OCI-LY1 (cell line): ENCODE results near the gene GABRG3.

Experiments
- H2AFZ ChIP-seq: fragments of 200-600 bp; sonication (generic), shearing (Covaris generic); 2 replicates; pipeline ENCODE4 v1.6.0; 2014; ENCODE audit warnings: antibody characterized with exemption, mild to moderate bottlenecking, low read length
- H3F3A ChIP-seq: fragments of 200-600 bp; sonication (generic), shearing (Covaris generic); 2 replicates; pipeline ENCODE4 v1.6.0; 2014; ENCODE audit warnings: mild to moderate bottlenecking, antibody characterized with exemption, low read length, moderate library complexity; ENCODE audit not compliant: insufficient read depth
- H3K27ac ChIP-seq: fragments of 200-600 bp; sonication (generic); 2 replicates; pipeline ENCODE4 v1.5.1; 2014; ENCODE audit warnings: low read length, mixed run types, mild to moderate bottlenecking, low read depth; ENCODE audit not compliant: poor library complexity, severe bottlenecking
- H3K27me3 ChIP-seq: fragments of 200-600 bp; sonication (generic); 2 replicates; pipeline ENCODE4 v1.6.0; 2014; ENCODE audit warnings: antibody characterized with exemption, mild to moderate bottlenecking, low read length, moderate library complexity; ENCODE audit not compliant: insufficient read depth
- H3K36me3 ChIP-seq: fragments of 200-600 bp; sonication (generic); 2 replicates; pipeline ENCODE4 v1.6.1; 2014; ENCODE audit warnings: mild to moderate bottlenecking, antibody characterized with exemption, low read length, moderate library complexity, mixed read lengths; ENCODE audit not compliant: insufficient read depth
- H3K4me1 ChIP-seq: fragments of 200-600 bp; sonication (generic); 2 replicates; pipeline ENCODE4 v1.5.1; 2014; ENCODE audit warnings: mild to moderate bottlenecking, low read length, moderate library complexity; ENCODE audit not compliant: insufficient read depth, severe bottlenecking
- H3K4me2 ChIP-seq: fragments of 200-600 bp; sonication (generic), shearing (Covaris generic); 2 replicates; pipeline ENCODE4 v1.6.1; 2014; ENCODE audit warnings: low read length
- H3K4me3 ChIP-seq: fragments of 200-600 bp; sonication (generic); 2 replicates; pipeline ENCODE4 v1.5.1; 2014; ENCODE audit warnings: low read length, low read depth, mild to moderate bottlenecking, mixed read lengths; ENCODE audit not compliant: poor library complexity, severe bottlenecking
- H3K79me2 ChIP-seq: fragments of 200-600 bp; shearing (Covaris generic); 2 replicates; pipeline ENCODE4 v1.6.1; 2016; ENCODE audit warnings: mixed run types, low read length, mixed read lengths; ENCODE audit not compliant: insufficient read depth
- H3K9ac ChIP-seq: fragments of 200-600 bp; sonication (generic), shearing (Covaris generic); 2 replicates; pipeline ENCODE4 v1.6.1; 2014; ENCODE audit warnings: mild to moderate bottlenecking, low read length, mixed read lengths
- H3K9me2 ChIP-seq: fragments of 200-600 bp; sonication (generic), shearing (Covaris generic); 2 replicates; pipeline ENCODE4 v1.6.1; 2014; ENCODE audit warnings: low read depth, mild to moderate bottlenecking, low read length, mixed read lengths
- H3K9me3 ChIP-seq: fragments of 200-600 bp; shearing (Covaris generic); 2 replicates; pipeline ENCODE4 v1.6.1; 2014; ENCODE audit warnings: low read length, mixed read lengths
- H4K20me1 ChIP-seq: fragments of 200-600 bp; sonication (generic), shearing (Covaris generic); 2 replicates; pipeline ENCODE4 v1.6.0; 2016; ENCODE audit warnings: mild to moderate bottlenecking, low read length; ENCODE audit not compliant: insufficient read depth
- CTCF ChIP-seq: fragments of 200-600 bp; sonication (generic), shearing (Covaris generic); IDR thresholded peaks from 2 replicates; pipeline ENCODE4 v1.5.1; 2017; ENCODE audit warnings: mild to moderate bottlenecking, antibody characterized with exemption, low read length, moderate library complexity, mixed read lengths
- EZH2 ChIP-seq: fragments of 200-600 bp; sonication (generic), shearing (Covaris generic); IDR thresholded peaks from 2 replicates; pipeline ENCODE4 v1.8.0; 2017; ENCODE audit warnings: borderline replicate concordance, mixed run types, mild to moderate bottlenecking, antibody characterized with exemption, low read length, moderate library complexity, mixed read lengths

Gene GABRG3

GRCh38 chr15:27196691-27197090 lies 225.7 kb downstream of the GABRG3 start:
- H3K27me3 ChIP-seq: 0 out of 2 replicates have a peak, but pooled peaks cover 3% of the 10 kb centered on the region
- H3K9me2 ChIP-seq: no peaks in the 10 kb centered on the region
- no peaks in the 10 kb centered on the region for H3K79me2 ChIP-seq
- no peak overlapping the region for H3K4me2 ChIP-seq
- TF ChIP-seq EZH2: no peak
- no peak for TF ChIP-seq CTCF
- H2AFZ ChIP-seq: no peak overlapping the region
- H3K36me3 ChIP-seq: no peaks in the 10 kb centered on the region
- H4K20me1 ChIP-seq: no peaks in the 10 kb centered on the region
- no peaks in the 10 kb centered on the region for H3K4me1 ChIP-seq
- H3K4me3 ChIP-seq: no peak overlapping the region
- H3K9ac ChIP-seq: no peak overlapping the region
- no peaks in the 10 kb centered on the region for H3K9me3 ChIP-seq
- H3F3A ChIP-seq: no peaks in the 10 kb centered on the region
- no peak overlapping the region for H3K27ac ChIP-seq

- Histone ChIP-seq H3K9me3 (no peaks in the 10 kb centered on the region), H3K4me1 (no peaks in the 10 kb centered on the region), H3K4me3 (no peak overlapping the region), H3F3A (no peaks in the 10 kb centered on the region), H4K20me1 (no peaks in the 10 kb centered on the region), H3K9ac (no peak overlapping the region), H3K27me3 (0 out of 2 replicates have a peak, but pooled peaks cover 3% of the 10 kb centered on the region), H3K79me2 (no peaks in the 10 kb centered on the region), H3K4me2 (no peak overlapping the region), H3K9me2 (no peaks in the 10 kb centered on the region), H3K36me3 (no peaks in the 10 kb centered on the region), H2AFZ (no peak overlapping the region), H3K27ac (no peak overlapping the region)
- TF ChIP-seq CTCF: no peak
- TF ChIP-seq EZH2: no peak
These were observed 230.4 kb downstream of the GABRG3 start for GRCh38 chr15:27201425-27201824.

- H3K27me3 ChIP-seq: no peaks in the 10 kb centered on the region
- H2AFZ ChIP-seq: no peak overlapping the region
- H3K9ac ChIP-seq: no peak overlapping the region
- TF ChIP-seq CTCF (no peak), EZH2 (no peak)
- no peak overlapping the region for H3K27ac ChIP-seq
- no peak overlapping the region for H3K4me2 ChIP-seq
- no peaks in the 10 kb centered on the region for H4K20me1 ChIP-seq
- no peaks in the 10 kb centered on the region for H3K4me1 ChIP-seq
- H3K9me3 ChIP-seq: no peaks in the 10 kb centered on the region
- H3K36me3 ChIP-seq: no peaks in the 10 kb centered on the region
- no peak overlapping the region for H3K4me3 ChIP-seq
- no peaks in the 10 kb centered on the region for H3F3A ChIP-seq
- H3K79me2 ChIP-seq: no peaks in the 10 kb centered on the region
- H3K9me2 ChIP-seq: no peaks in the 10 kb centered on the region
These were observed 239.2 kb downstream of the GABRG3 start for GRCh38 chr15:27210176-27210575.
